ENCODE results near the gene ECEL1.

The ECEL1 gene

GRCh38 chr2:232515639-232516038, 28.0 kb upstream of the ECEL1 start:
- DNase-seq (no peak), ATAC-seq (no peak)
- Mint-ChIP-seq H3K9me3 (no peaks in the 10 kb centered on the region), H3K27ac (no peak overlapping the region), H3K4me1 (no peaks in the 10 kb centered on the region), H3K27me3 (peaks cover 20% of the 10 kb centered on the region), H3K36me3 (ENCODE audit: low read depth) (no peaks in the 10 kb centered on the region), H3K4me3 (no peak overlapping the region)

GRCh38 chr2:232513353-232513752, 25.7 kb upstream of the ECEL1 start:
- no peak overlapping the region for H3K4me3 Mint-ChIP-seq
- peaks cover 10% of the 10 kb centered on the region for H3K27me3 Mint-ChIP-seq
- H3K36me3 Mint-ChIP-seq (ENCODE audit: low read depth), result no peaks in the 10 kb centered on the region
- no peak overlapping the region for H3K27ac Mint-ChIP-seq
- no peaks in the 10 kb centered on the region for H3K9me3 Mint-ChIP-seq
- ATAC-seq, result no peak
- no peaks in the 10 kb centered on the region for H3K4me1 Mint-ChIP-seq
- no peak for DNase-seq

- H3K4me3 Mint-ChIP-seq, result no peak overlapping the region
These were observed 25.0 kb upstream of the ECEL1 start for GRCh38 chr2:232512602-232513001.

GRCh38 chr2:232511336-232511890, 23.8 kb upstream of the ECEL1 start:
- Mint-ChIP-seq H3K27ac (no peak overlapping the region), H3K4me3 (no peak overlapping the region), H3K27me3 (peaks cover 14% of the 10 kb centered on the region), H3K4me1 (no peaks in the 10 kb centered on the region), H3K9me3 (no peaks in the 10 kb centered on the region), H3K36me3 (ENCODE audit: low read depth) (no peaks in the 10 kb centered on the region)
- ATAC-seq, result no peak
- DNase-seq, result no peak

More at GRCh38 chr2:232512602-232513001, 25.0 kb upstream of the ECEL1 start:
- Mint-ChIP-seq H3K27ac (no peak overlapping the region), H3K4me1 (no peaks in the 10 kb centered on the region), H3K27me3 (peaks cover 10% of the 10 kb centered on the region), H3K9me3 (no peaks in the 10 kb centered on the region), H3K36me3 (ENCODE audit: low read depth) (no peaks in the 10 kb centered on the region)
- ATAC-seq (no peak), DNase-seq (no peak)

GRCh38 chr2:232508251-232508650, 20.6 kb upstream of the ECEL1 start:
- peaks cover 34% of the 10 kb centered on the region for H3K27me3 Mint-ChIP-seq
- no peaks in the 10 kb centered on the region for H3K36me3 Mint-ChIP-seq (ENCODE audit: low read depth)
- H3K4me3 Mint-ChIP-seq, result no peak overlapping the region
- peaks cover 9% of the 10 kb centered on the region for H3K4me1 Mint-ChIP-seq
- DNase-seq, result no peak
- H3K27ac Mint-ChIP-seq, result no peak overlapping the region
- H3K9me3 Mint-ChIP-seq, result no peaks in the 10 kb centered on the region
- ATAC-seq, result no peak

- H3K27me3 Mint-ChIP-seq, result peaks cover 36% of the 10 kb centered on the region
- H3K36me3 Mint-ChIP-seq (ENCODE audit: low read depth), result no peaks in the 10 kb centered on the region
- no peak overlapping the region for H3K4me3 Mint-ChIP-seq
- H3K4me1 Mint-ChIP-seq, result peaks cover 14% of the 10 kb centered on the region
- DNase-seq, result no peak
- ATAC-seq, result no peak
- no peak overlapping the region for H3K27ac Mint-ChIP-seq
- H3K9me3 Mint-ChIP-seq, result no peaks in the 10 kb centered on the region
These were observed 19.1 kb upstream of the ECEL1 start for GRCh38 chr2:232506709-232507108.

GRCh38 chr2:232505856-232506255, 18.2 kb upstream of the ECEL1 start:
- Mint-ChIP-seq H3K27me3 (peaks cover 36% of the 10 kb centered on the region), H3K27ac (no peak overlapping the region), H3K36me3 (ENCODE audit: low read depth) (no peaks in the 10 kb centered on the region), H3K4me3 (no peak overlapping the region), H3K9me3 (no peaks in the 10 kb centered on the region), H3K4me1 (peaks cover 14% of the 10 kb centered on the region)
- ATAC-seq (no peak), DNase-seq (no peak)

- Mint-ChIP-seq H3K4me3 (peak overlapping the region; percentile 34), H3K27ac (no peak overlapping the region), H3K27me3 (peaks cover 33% of the 10 kb centered on the region), H3K36me3 (ENCODE audit: low read depth) (no peaks in the 10 kb centered on the region), H3K9me3 (no peaks in the 10 kb centered on the region), H3K4me1 (peaks cover 14% of the 10 kb centered on the region)
- DNase-seq (no peak), ATAC-seq (peak; percentile 33)
These were observed 16.8 kb upstream of the ECEL1 start for GRCh38 chr2:232504438-232504837.

GRCh38 chr2:232503809-232504323, 16.2 kb upstream of the ECEL1 start:
- Mint-ChIP-seq H3K36me3 (ENCODE audit: low read depth) (no peaks in the 10 kb centered on the region), H3K4me3 (peak overlapping the region; percentile 2), H3K9me3 (no peaks in the 10 kb centered on the region), H3K27me3 (peaks cover 33% of the 10 kb centered on the region), H3K4me1 (peaks cover 14% of the 10 kb centered on the region), H3K27ac (no peak overlapping the region)
- DNase-seq (no peak), ATAC-seq (no peak)

GRCh38 chr2:232502911-232503808, 15.5 kb upstream of the ECEL1 start:
- H3K27me3 Mint-ChIP-seq, result peaks cover 37% of the 10 kb centered on the region
- DNase-seq, result peak; percentile 48
- H3K4me1 Mint-ChIP-seq, result peaks cover 14% of the 10 kb centered on the region
- peak overlapping the region; percentile 65 for H3K4me3 Mint-ChIP-seq
- no peaks in the 10 kb centered on the region for H3K9me3 Mint-ChIP-seq
- H3K27ac Mint-ChIP-seq, result no peak overlapping the region
- ATAC-seq, result peak; percentile 20
- no peaks in the 10 kb centered on the region for H3K36me3 Mint-ChIP-seq (ENCODE audit: low read depth)

- DNase-seq, result no peak
- no peaks in the 10 kb centered on the region for H3K9me3 Mint-ChIP-seq
- H3K36me3 Mint-ChIP-seq (ENCODE audit: low read depth), result no peaks in the 10 kb centered on the region
- peaks cover 37% of the 10 kb centered on the region for H3K27me3 Mint-ChIP-seq
- H3K4me3 Mint-ChIP-seq, result peak overlapping the region; percentile 65
- H3K27ac Mint-ChIP-seq, result no peak overlapping the region
- peaks cover 14% of the 10 kb centered on the region for H3K4me1 Mint-ChIP-seq
- ATAC-seq, result no peak
These were observed 14.9 kb upstream of the ECEL1 start for GRCh38 chr2:232502511-232502910.

GRCh38 chr2:232501794-232502390, 14.3 kb upstream of the ECEL1 start:
- H3K27me3 Mint-ChIP-seq, result peaks cover 35% of the 10 kb centered on the region
- no peak for ATAC-seq
- peaks cover 14% of the 10 kb centered on the region for H3K4me1 Mint-ChIP-seq
- no peak for DNase-seq
- H3K4me3 Mint-ChIP-seq, result no peak overlapping the region
- H3K36me3 Mint-ChIP-seq (ENCODE audit: low read depth), result no peaks in the 10 kb centered on the region
- no peaks in the 10 kb centered on the region for H3K9me3 Mint-ChIP-seq
- H3K27ac Mint-ChIP-seq, result no peak overlapping the region

GRCh38 chr2:232501331-232501771, 13.7 kb upstream of the ECEL1 start:
- H3K4me1 Mint-ChIP-seq, result peaks cover 14% of the 10 kb centered on the region
- H3K36me3 Mint-ChIP-seq (ENCODE audit: low read depth), result no peaks in the 10 kb centered on the region
- H3K4me3 Mint-ChIP-seq, result no peak overlapping the region
- no peak overlapping the region for H3K27ac Mint-ChIP-seq
- H3K27me3 Mint-ChIP-seq, result peaks cover 35% of the 10 kb centered on the region
- ATAC-seq (no peak), DNase-seq (no peak)
- no peaks in the 10 kb centered on the region for H3K9me3 Mint-ChIP-seq

- H3K36me3 Mint-ChIP-seq (ENCODE audit: low read depth), result no peaks in the 10 kb centered on the region
- no peak overlapping the region for H3K4me3 Mint-ChIP-seq
- H3K27me3 Mint-ChIP-seq, result peaks cover 10% of the 10 kb centered on the region
- no peak for ATAC-seq
- peaks cover 4% of the 10 kb centered on the region for H3K4me1 Mint-ChIP-seq
- H3K27ac Mint-ChIP-seq, result no peak overlapping the region
- no peak for DNase-seq
- H3K9me3 Mint-ChIP-seq, result no peaks in the 10 kb centered on the region
These were observed 10.8 kb upstream of the ECEL1 start for GRCh38 chr2:232498452-232498851.

GRCh38 chr2:232497348-232497747, 9.7 kb upstream of the ECEL1 start:
- Mint-ChIP-seq H3K36me3 (ENCODE audit: low read depth) (no peaks in the 10 kb centered on the region), H3K27ac (no peak overlapping the region), H3K27me3 (peaks cover 8% of the 10 kb centered on the region), H3K4me3 (no peak overlapping the region), H3K9me3 (no peaks in the 10 kb centered on the region), H3K4me1 (peaks cover 1% of the 10 kb centered on the region)
- ATAC-seq, result no peak
- DNase-seq, result no peak
